Fibroblast of the aortic adventitia (primary cell): ENCODE data around the gene XAB2. TPM values are rescaled to one million over a fixed set of nuclear protein-coding genes. Genes with fewer than 3 reads are reported as not detected.

Source experiments
- DNase-seq: peaks from one replicate; pipeline ENCODE4 v3.0.0-alpha.2; 2010; ENCODE audit warnings: low read depth
- H3K4me3 ChIP-seq: 2 replicates; pipeline ENCODE4 v1.5.1; 2011; ENCODE audit warnings: low read depth, mild to moderate bottlenecking, control low read depth, low read length, moderate library complexity
- total RNA-seq: library from RNA; depleted of rRNA; stranded (reverse); fragments of >200 nt; gene quantifications from 2 replicates; pipeline ENCODE4 v1.2.3, GENCODE V29; 2012; ENCODE audit warnings: low replicate concordance
- TF ChIP-seq, protein P1 (sequence below): IDR thresholded peaks from 2 replicates; pipeline ENCODE4 v1.5.1; 2011; ENCODE audit warnings: mild to moderate bottlenecking, low read length, control low read depth, inconsistent platforms; ENCODE audit not compliant: insufficient read depth

The XAB2 gene
- total RNA-seq, result 26.9 and 30.5 TPM in 2 replicates

DNA sequence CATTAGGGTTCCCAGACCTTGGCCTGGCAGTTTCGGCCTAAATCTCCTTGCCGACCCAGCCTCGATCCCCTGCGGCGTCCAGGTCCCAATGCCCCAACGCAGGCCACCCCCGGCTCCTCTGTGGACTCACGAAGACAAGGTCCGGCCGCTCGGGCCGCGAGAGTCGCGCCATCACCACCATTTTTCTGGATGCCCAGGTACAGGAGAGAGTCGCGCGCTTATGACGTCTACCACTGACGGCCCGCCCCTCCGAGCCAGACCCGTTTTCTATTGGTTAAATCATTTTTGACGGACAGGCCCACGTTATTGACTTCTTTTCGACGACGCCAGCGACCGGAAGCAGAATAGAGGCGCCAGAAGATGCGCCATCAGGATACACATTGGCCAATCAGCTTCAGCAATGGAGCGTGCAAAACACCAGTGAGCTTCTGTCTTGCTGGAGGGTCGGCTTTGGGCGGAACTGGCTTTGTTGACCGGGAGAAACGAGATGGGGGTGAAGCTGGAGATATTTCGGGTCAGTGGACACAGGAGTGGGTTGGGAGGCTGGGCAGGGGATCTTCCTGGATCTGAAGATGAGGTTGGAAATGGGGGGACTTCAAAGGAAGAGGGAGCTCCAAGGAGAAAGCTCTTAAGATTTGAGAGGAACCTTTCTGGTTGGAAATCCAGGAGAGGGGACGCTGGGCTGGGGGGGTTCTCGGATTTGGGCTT is at the start of gene XAB2, which contains the start of gene PET100:
TSS of gene XAB2 (minus strand) at position 199 of the 708 bp plus-strand sequence. CDS start at position 181, 18 bp downstream.
TSS of gene PET100 (plus strand) at position 447 of the 708 bp plus-strand sequence. CDS start at position 488, 41 bp downstream.
- TF ChIP-seq, protein P1, sequence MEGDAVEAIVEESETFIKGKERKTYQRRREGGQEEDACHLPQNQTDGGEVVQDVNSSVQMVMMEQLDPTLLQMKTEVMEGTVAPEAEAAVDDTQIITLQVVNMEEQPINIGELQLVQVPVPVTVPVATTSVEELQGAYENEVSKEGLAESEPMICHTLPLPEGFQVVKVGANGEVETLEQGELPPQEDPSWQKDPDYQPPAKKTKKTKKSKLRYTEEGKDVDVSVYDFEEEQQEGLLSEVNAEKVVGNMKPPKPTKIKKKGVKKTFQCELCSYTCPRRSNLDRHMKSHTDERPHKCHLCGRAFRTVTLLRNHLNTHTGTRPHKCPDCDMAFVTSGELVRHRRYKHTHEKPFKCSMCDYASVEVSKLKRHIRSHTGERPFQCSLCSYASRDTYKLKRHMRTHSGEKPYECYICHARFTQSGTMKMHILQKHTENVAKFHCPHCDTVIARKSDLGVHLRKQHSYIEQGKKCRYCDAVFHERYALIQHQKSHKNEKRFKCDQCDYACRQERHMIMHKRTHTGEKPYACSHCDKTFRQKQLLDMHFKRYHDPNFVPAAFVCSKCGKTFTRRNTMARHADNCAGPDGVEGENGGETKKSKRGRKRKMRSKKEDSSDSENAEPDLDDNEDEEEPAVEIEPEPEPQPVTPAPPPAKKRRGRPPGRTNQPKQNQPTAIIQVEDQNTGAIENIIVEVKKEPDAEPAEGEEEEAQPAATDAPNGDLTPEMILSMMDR, result no peak
- DNase-seq, result peak; percentile 99

DNA sequence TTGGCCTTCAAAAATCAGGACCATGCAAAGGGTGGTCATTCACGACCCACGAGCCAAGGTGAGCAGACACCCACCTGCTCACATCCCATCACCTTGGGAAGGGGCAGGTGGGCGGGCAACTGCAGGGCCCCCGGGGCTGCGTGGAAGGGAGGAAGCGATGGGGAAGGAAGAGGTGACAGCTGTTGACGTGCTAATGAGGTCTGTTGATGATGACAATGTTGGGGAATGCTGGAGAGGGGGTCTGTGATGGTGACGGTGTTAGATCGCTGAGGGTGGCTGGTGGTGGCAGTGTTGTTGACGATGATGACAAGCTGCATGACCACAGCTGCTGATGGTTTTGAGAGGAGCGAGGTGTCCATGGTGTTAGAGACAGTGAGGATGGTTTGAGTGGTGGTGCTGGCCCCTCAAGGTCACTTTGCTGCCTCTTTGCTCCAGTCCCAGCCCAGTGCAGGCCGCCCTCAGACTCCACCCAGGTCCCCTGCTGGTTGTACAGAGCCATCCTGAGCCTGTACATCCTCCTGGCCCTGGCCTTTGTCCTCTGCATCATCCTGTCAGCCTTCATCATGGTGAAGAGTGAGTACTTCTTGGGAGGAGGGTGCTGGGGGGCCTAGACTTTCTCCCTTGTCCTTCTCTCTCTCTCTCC is 48.4 kb upstream of the XAB2 start:
- H3K4me3 ChIP-seq, result no peak overlapping the region
- DNase-seq, result no peak
- TF ChIP-seq, protein P1, result no peak

More for the DNA sequence above, at the start of gene XAB2, which contains the start of gene PET100:
- H3K4me3 ChIP-seq, result peak within 1 kb of the TSS; percentile 99

DNA sequence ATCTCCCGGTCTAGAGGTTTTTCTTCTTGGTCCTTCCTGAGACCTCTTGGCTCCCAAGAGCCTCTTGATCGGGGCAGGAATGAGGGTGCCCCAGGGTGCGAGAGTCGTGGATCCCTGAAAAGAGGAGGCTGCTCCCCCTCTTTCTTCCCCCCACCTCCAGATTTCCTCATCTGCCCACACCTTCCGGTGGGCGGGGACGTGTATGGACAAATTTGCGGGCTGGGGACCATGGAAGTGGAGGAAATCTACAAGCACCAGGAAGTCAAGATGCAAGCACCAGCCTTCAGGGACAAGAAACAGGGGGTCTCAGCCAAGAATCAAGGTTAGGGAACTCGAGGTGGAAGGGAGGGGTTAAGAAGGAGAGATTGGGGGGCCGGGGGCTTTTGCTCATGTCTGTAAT is 47.5 kb upstream of the XAB2 start, which contains the start of gene MCEMP1:
TSS of gene MCEMP1 (plus strand) at position 237 of the 400 bp plus-strand sequence. CDS start at position 268, 31 bp downstream.
- no peak within 1 kb of the TSS for H3K4me3 ChIP-seq
- no peak for DNase-seq
- TF ChIP-seq, protein P1, result no peak

GRCh38 chr19:7676376-7676775 is 47.0 kb upstream of the XAB2 start:
- no peak for DNase-seq
- TF ChIP-seq, protein P1, result no peak

DNA sequence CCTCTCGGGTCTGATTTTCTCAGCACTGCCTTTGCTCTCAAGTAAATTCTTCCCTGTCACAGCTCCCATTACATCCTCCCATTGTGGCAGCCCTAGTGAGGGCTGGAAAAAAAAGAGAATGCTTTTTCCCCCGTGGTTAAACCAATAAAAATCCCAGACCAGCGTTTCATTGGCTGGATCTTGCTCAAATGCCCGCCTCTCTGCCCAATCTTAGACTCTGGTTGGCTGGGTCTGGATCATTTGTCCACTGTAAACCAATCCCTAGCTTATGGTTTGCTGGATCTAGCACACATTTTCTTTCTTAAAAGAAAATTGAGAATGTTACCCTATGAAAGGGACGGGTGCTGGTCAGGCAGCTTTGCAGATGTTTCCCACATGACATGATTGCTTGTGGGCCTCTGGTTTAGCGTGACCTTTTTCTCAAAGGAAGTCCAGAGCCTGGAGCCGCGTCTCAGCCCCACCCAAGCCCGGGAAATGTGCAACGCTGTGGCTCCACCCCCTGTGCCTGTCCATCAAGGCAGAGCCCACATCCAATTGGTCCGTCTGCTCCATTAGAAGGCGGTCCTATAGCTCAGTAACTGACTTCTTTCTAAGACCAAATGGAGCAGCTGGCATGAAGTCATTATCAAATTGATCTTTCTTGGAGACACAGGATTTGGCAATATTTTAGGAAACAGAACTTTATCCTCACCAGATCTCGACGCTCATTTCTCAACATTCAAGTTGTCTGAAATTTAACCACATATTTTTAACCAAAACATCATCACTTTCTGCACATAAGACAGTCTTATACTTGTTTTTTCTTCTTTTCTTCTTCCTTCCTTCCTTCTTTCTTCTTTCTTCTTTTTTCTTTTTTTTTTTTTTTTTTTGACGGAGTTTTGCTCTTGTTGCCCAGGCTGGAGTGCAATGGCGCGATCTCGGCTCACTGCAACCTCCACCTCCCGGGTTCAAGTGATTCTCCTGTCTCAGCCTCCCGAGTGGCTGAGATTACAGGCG is 45.0 kb upstream of the XAB2 start:
- H3K4me3 ChIP-seq, result no peak overlapping the region
- DNase-seq, result peak; percentile 66
- TF ChIP-seq, protein P1, result no peak

More at GRCh38 chr19:7676376-7676775, 47.0 kb upstream of the XAB2 start:
- H3K4me3 ChIP-seq, result no peak overlapping the region

GRCh38 chr19:7672522-7672921 is 43.2 kb upstream of the XAB2 start:
- TF ChIP-seq, protein P1, result no peak
- H3K4me3 ChIP-seq, result no peak overlapping the region
- DNase-seq, result no peak
